ENCODE data around the gene CLDN14.

The CLDN14 gene

GRCh38 chr21:36518883-36519492 lies 39.1 kb upstream of the CLDN14 start:
- TF ChIP-seq CTCF (IDR thresholded peaks at IDR 0.05; ENCODE audit: low read depth, low read length), result no peak
- no peak overlapping the region for H3K4me3 ChIP-seq (ENCODE audit: low read depth, low read length)

GRCh38 chr21:36517366-36518075 lies 37.6 kb upstream of the CLDN14 start:
- no peak for TF ChIP-seq CTCF (IDR thresholded peaks at IDR 0.05; ENCODE audit: low read depth, low read length)
- no peak overlapping the region for H3K4me3 ChIP-seq (ENCODE audit: low read depth, low read length)

- TF ChIP-seq CTCF (IDR thresholded peaks at IDR 0.05; ENCODE audit: low read depth, low read length), result no peak
- no peak overlapping the region for H3K4me3 ChIP-seq (ENCODE audit: low read depth, low read length)
Observed at GRCh38 chr21:36516281-36516680, 36.4 kb upstream of the CLDN14 start.

- H3K4me3 ChIP-seq (ENCODE audit: low read depth, low read length), result no peak overlapping the region
- TF ChIP-seq CTCF (IDR thresholded peaks at IDR 0.05; ENCODE audit: low read depth, low read length), result no peak
Observed at GRCh38 chr21:36513430-36513829, 33.5 kb upstream of the CLDN14 start.

GRCh38 chr21:36512971-36513370 lies 33.0 kb upstream of the CLDN14 start:
- no peak overlapping the region for H3K4me3 ChIP-seq (ENCODE audit: low read depth, low read length)
- TF ChIP-seq CTCF (IDR thresholded peaks at IDR 0.05; ENCODE audit: low read depth, low read length), result no peak

- H3K4me3 ChIP-seq (ENCODE audit: low read depth, low read length), result no peak overlapping the region
- TF ChIP-seq CTCF (IDR thresholded peaks at IDR 0.05; ENCODE audit: low read depth, low read length), result no peak
Observed at GRCh38 chr21:36511484-36512220, 31.7 kb upstream of the CLDN14 start.

GRCh38 chr21:36510911-36511310 lies 31.0 kb upstream of the CLDN14 start:
- no peak for TF ChIP-seq CTCF (IDR thresholded peaks at IDR 0.05; ENCODE audit: low read depth, low read length)
- H3K4me3 ChIP-seq (ENCODE audit: low read depth, low read length), result no peak overlapping the region

Data from WI38 (cell line).